Uterus (tissue), 4 donors: ENCODE results near the gene PTPRH. TPM values are rescaled to one million over a fixed set of nuclear protein-coding genes. Genes with fewer than 3 reads are reported as not detected.

ENCODE experiments used
- DNase-seq, 2 donors: peaks; one replicate each; pipeline ENCODE4 v3.0.0-alpha.2; 2019 to 2020
- H3K27ac ChIP-seq, 2 donors: fragments of 200-600 bp; sonication (generic); 1 replicate in 1 of 2; 2 replicates in 1 of 2; pipeline ENCODE4 v1.5.1; 2016 to 2018
- H3K27me3 ChIP-seq, 2 donors: fragments of 200-600 bp; sonication (generic); one replicate each; pipeline ENCODE4 v1.5.1; 2018 to 2019; ENCODE audit warnings: control low read depth in 1 of 2
- H3K36me3 ChIP-seq, 2 donors: fragments of 200-600 bp; sonication (generic); one replicate each; pipeline ENCODE4 v1.5.1; 2019; ENCODE audit warnings: control low read depth in 1 of 2
- H3K4me1 ChIP-seq, 2 donors: fragments of 200-600 bp; sonication (generic); one replicate each; pipeline ENCODE4 v1.5.1; 2018 to 2019; ENCODE audit warnings: control low read depth in 1 of 2
- H3K4me3 ChIP-seq, 2 donors: fragments of 200-600 bp; sonication (generic); 1 replicate in 1 of 2; 2 replicates in 1 of 2; pipeline ENCODE4 v1.5.1; 2018 to 2019; ENCODE audit warnings: mild to moderate bottlenecking in 1 of 2
- H3K9me3 ChIP-seq, 2 donors: fragments of 200-600 bp; sonication (generic); one replicate each; pipeline ENCODE4 v1.5.1; 2019; ENCODE audit warnings: control low read depth in 1 of 2
- POLR2A ChIP-seq, 2 donors: fragments of 450-650 bp; IDR thresholded peaks; one replicate each; pipeline ENCODE4 v1.6.1; 2016; ENCODE audit warnings: antibody characterized with exemption in 2 of 2, mild to moderate bottlenecking in 1 of 2, moderate library complexity in 1 of 2
- intact Hi-C: fragments of 100-400 bp; cut with DNase I; formaldehyde crosslinking; loops from one replicate; pipeline ENCODE4 v1.15.1; 2023; ENCODE audit warnings: low total_unique reads
- total RNA-seq, 4 donors: library from RNA; depleted of rRNA in 3 of 4; stranded (reverse); fragments of >200 nt in 3 of 4; gene quantifications; one replicate each; pipeline versions ENCODE4 v1.1.0 to v1.2.4, GENCODE V29; 2014 to 2023
- TF ChIP-seq, protein P1 (sequence below), 4 experiments: fragments of 200-600 bp in 2 of 4; fragments of 450-650 bp in 2 of 4; sonication (generic) in 2 of 4; IDR thresholded peaks; one replicate each; pipeline ENCODE4 v1.5.1; 2016 to 2019; ENCODE audit warnings: antibody characterized with exemption in 4 of 4, mild to moderate bottlenecking in 2 of 4, moderate library complexity in 1 of 4
- donor health status: DM: yes; HTN: yes; CAD: no.

Gene PTPRH
- total RNA-seq, 4 donors from 2014 or later, result 0.29 to 3.8 (median 3.2) TPM; not detected in 1

DNA sequence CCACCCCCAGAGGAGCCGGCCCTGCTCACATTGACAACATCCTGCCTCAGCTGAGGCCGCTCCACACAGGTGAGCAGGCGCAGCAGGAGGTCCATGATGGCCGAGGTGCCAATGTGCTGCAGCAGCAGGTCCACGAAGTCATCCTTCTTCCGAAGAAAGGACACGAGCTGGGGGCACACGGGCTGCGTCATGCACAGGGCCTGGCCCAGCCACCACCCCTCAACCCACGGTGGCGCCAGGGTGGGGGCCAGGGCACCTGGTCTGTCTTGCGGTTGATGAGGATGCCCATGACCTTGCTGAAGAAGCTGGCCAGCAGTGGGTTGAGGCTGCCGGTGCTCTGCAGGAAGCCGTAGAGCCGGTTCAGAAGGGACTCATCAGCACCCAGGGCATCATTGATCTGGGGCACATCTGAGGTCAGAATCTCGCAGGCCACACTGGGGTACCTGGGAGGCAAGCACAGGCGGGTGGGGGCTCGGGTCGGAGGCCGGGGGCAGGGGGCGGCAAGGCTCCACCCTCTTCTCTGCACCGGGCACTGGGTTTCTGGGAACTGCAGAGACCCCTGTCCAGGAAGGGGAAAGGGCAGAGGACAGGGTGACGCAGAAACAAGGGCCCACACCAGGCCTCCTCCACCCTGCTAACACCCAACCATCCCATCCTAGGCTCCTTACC, 36.1 kb upstream of the PTPRH start:
- TF ChIP-seq, protein P1, sequence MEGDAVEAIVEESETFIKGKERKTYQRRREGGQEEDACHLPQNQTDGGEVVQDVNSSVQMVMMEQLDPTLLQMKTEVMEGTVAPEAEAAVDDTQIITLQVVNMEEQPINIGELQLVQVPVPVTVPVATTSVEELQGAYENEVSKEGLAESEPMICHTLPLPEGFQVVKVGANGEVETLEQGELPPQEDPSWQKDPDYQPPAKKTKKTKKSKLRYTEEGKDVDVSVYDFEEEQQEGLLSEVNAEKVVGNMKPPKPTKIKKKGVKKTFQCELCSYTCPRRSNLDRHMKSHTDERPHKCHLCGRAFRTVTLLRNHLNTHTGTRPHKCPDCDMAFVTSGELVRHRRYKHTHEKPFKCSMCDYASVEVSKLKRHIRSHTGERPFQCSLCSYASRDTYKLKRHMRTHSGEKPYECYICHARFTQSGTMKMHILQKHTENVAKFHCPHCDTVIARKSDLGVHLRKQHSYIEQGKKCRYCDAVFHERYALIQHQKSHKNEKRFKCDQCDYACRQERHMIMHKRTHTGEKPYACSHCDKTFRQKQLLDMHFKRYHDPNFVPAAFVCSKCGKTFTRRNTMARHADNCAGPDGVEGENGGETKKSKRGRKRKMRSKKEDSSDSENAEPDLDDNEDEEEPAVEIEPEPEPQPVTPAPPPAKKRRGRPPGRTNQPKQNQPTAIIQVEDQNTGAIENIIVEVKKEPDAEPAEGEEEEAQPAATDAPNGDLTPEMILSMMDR (IDR thresholded peaks at IDR 0.05), result no peak
- TF ChIP-seq POLR2A (IDR thresholded peaks at IDR 0.05), result no peak
- no peak for DNase-seq

DNA sequence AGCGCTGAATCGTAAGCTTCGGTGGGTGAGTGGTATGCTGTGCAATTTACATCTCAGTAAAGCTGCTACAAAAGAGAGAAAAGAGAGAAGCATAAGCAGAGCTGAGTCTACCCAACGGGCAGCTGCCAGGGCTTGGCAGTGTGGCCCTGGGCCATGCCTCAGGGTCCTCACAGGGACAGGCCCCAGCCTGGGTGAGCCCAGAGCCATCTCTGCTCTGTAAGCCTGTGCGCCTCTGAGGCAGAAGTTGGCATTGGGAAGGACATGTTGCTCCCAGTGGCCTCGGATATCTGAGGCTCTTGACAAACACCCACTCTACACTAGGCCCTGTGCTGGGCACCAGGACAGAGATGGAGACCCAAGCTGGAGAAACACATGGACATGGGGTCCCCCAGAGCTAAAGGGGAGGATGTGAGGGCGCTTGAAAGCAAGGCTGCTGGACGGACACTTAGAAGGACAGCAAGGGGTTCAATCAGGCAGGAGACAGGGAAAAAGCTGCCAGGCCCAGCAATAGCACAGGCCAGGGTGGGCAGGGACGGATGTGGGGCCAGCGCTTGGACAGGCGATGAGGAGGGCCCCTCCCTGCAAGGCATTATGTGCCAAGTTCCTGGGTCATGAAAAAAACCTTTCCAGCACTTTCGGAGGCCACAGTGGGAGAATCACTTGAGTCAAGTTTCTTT, 34.8 kb upstream of the PTPRH start:
- Histone ChIP-seq H3K4me3 (no peak overlapping the region), H3K9me3 (no peaks in the 10 kb centered on the region), H3K27me3 (no peaks in the 10 kb centered on the region), H3K36me3 (no peaks in the 10 kb centered on the region), H3K4me1 (no peaks in the 10 kb centered on the region), H3K27ac (no peak overlapping the region)
- DNase-seq, result no peak
- intact Hi-C loops, result no loop called here
- TF ChIP-seq POLR2A (IDR thresholded peaks at IDR 0.05), result no peak
- TF ChIP-seq, protein P1 (IDR thresholded peaks at IDR 0.05), result no peak

More for the DNA sequence above, 36.1 kb upstream of the PTPRH start:
- no peaks in the 10 kb centered on the region for H3K9me3 ChIP-seq
- H3K27me3 ChIP-seq, result no peaks in the 10 kb centered on the region
- intact Hi-C loops, result no loop called here
- no peaks in the 10 kb centered on the region for H3K36me3 ChIP-seq
- no peak overlapping the region for H3K4me3 ChIP-seq
- no peaks in the 10 kb centered on the region for H3K4me1 ChIP-seq
- H3K27ac ChIP-seq, result no peak overlapping the region

DNA sequence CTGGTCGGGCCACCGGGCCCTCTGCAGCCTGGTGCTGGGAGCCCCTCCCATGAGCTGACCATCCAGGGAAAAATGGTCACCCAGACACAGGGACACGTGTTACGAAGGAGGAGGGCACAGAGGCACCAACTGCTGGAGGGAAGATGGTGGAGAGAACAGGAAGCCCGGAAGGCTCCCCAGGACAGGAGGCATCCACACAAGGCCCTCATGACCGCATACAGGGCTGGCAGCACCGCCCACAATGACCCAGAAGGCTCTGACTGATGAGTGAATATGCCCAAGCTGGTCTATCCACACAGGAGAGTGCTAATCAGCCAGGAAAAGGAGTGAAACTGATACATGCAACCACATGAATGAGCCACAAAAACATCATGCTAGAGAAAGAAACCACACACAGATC, 33.2 kb upstream of the PTPRH start:
- H3K4me1 ChIP-seq, result no peaks in the 10 kb centered on the region
- H3K4me3 ChIP-seq, result no peak overlapping the region
- no peaks in the 10 kb centered on the region for H3K9me3 ChIP-seq
- TF ChIP-seq, protein P1 (IDR thresholded peaks at IDR 0.05), result no peak
- no peak for TF ChIP-seq POLR2A (IDR thresholded peaks at IDR 0.05)
- H3K27ac ChIP-seq, result no peak overlapping the region
- no peaks in the 10 kb centered on the region for H3K36me3 ChIP-seq
- no peaks in the 10 kb centered on the region for H3K27me3 ChIP-seq
- no peak for DNase-seq
- intact Hi-C loops, result no loop called here

DNA sequence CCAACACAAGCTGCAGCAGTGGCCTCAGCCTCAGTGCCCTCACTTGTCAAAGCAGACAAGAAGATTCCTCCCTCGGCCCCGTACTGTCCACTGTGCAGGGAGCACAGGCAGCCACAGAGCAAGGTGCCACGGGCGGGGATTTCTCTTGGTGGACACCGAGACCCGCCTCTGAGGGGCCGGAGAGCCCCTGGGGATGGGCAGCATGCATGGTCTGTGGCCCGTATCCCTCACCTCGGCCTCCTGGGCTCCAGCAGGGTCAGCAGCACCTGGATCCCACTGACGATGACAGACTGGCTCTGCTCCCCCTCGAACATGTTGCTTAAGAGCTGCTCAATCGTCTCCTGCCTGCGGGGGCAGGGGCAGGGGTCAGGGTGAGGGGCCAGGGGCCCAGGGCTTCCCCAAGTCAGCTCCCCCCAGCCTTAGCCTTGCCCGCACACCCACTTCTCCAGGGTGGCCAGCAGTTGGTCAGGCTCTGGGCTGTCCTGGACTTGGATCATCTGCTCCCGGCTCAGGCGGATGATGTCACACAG, 32.7 kb upstream of the PTPRH start:
- Histone ChIP-seq H3K27me3 (no peaks in the 10 kb centered on the region), H3K4me1 (no peaks in the 10 kb centered on the region), H3K27ac (no peak overlapping the region), H3K4me3 (no peak overlapping the region), H3K36me3 (no peaks in the 10 kb centered on the region), H3K9me3 (no peaks in the 10 kb centered on the region)
- intact Hi-C loops, result no loop called here
- no peak for TF ChIP-seq POLR2A (IDR thresholded peaks at IDR 0.05)
- TF ChIP-seq, protein P1 (IDR thresholded peaks at IDR 0.05), result no peak
- DNase-seq, result no peak
